AG09319 (cell line): ENCODE data around the gene BMF.

Experiments
- DNase-seq: peaks from one replicate; pipeline ENCODE4 v3.0.0-alpha.2; 2010; ENCODE audit warnings: low read depth; ENCODE audit errors: extremely low read depth
- TF ChIP-seq, protein P1 (sequence below): IDR thresholded peaks from 2 replicates; pipeline ENCODE4 v1.5.1; 2011; ENCODE audit warnings: low read depth, mild to moderate bottlenecking, inconsistent platforms, low read length, moderate library complexity

BMF gene

DNA sequence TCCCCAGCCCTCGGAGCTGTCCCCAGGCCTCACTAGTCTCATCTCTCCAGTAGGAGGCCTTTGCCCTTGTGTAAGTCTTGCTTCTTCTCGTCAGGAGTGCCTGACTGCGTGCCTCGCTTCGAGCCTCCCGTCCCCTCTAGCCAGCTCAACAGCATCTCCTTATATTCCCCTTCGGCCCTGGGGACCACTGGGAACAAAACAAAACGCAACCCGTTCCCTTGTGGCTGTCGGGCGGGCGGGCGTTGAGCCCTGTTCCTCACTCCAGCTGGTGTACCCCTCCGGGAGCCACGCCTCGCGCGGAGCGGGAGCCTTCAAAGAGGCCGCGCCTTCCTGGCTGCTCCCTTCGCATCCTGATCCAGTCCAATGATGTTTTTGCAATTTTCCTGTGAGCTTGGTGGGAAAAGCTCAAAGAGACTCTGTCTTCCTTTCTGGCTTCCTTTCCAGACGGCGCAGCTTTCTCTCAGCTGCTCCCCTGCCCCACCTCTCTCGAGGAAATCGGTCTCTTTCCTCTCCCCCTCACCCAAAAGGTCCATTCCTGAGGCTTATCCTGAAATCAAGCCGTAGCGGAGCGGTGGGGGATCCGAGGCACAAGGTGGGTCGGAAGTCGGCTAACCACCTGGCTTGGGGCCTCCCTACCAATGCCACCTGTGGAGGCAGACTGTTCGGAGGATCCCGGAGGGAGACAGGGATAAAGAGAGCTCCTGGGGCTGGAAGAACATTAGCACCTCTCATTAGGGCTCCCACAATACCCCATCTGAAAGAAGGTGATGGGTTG, 36.3 kb downstream of the BMF start:
- no peak for DNase-seq
- TF ChIP-seq, protein P1, sequence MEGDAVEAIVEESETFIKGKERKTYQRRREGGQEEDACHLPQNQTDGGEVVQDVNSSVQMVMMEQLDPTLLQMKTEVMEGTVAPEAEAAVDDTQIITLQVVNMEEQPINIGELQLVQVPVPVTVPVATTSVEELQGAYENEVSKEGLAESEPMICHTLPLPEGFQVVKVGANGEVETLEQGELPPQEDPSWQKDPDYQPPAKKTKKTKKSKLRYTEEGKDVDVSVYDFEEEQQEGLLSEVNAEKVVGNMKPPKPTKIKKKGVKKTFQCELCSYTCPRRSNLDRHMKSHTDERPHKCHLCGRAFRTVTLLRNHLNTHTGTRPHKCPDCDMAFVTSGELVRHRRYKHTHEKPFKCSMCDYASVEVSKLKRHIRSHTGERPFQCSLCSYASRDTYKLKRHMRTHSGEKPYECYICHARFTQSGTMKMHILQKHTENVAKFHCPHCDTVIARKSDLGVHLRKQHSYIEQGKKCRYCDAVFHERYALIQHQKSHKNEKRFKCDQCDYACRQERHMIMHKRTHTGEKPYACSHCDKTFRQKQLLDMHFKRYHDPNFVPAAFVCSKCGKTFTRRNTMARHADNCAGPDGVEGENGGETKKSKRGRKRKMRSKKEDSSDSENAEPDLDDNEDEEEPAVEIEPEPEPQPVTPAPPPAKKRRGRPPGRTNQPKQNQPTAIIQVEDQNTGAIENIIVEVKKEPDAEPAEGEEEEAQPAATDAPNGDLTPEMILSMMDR: peak; percentile 0; the same call in 1 of the 2 replicates

DNA sequence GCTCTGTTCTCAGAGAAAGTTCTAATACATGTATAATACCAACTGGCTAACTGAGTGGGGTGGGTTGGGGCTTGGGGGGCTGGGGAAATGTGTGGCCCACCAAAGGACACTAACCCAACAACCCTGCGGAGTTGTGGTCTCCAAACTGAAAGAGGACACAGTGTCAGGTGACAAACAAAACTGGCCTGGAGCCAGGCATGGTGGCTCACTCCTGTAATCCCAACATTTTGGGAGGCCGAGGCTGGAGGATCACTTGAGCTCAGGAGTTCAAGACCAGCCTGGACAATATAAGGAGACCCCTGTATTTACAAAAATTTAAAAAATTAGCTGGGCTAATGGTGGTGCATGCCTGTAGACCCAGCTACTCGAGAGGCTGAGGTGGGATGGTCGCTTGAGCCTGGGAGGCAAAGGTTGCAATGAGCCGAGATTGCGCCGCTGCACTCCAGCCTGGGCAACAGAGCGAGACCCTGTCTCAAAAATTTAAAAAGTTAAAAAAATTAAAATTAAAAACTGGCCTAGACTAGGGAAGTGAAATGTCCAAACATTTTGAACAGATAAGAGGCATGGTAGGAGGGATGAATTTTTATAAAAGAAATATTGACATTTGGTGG, 38.0 kb downstream of the BMF start:
- no peak for DNase-seq
- TF ChIP-seq, protein P1: no peak

DNA sequence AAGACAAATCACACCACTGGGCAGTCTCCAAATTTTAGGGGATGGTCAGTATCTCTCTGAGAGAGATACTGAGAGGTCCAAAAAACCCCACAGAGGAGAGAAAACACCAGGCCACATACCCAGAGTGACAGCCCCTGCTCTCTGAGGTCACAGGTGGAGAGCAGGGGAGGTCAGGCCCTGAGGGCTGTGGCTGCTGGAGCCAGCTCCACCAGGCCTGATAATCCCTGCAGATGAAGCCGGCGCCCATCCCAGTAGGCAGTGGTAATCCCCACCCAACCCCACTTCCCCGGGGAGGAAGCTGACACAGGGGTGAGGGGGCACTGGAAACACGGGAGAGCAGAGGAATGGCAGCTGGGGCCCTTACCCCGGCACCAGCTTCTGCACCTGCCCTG, 38.5 kb downstream of the BMF start:
- TF ChIP-seq, protein P1: no peak
- DNase-seq: no peak

DNA sequence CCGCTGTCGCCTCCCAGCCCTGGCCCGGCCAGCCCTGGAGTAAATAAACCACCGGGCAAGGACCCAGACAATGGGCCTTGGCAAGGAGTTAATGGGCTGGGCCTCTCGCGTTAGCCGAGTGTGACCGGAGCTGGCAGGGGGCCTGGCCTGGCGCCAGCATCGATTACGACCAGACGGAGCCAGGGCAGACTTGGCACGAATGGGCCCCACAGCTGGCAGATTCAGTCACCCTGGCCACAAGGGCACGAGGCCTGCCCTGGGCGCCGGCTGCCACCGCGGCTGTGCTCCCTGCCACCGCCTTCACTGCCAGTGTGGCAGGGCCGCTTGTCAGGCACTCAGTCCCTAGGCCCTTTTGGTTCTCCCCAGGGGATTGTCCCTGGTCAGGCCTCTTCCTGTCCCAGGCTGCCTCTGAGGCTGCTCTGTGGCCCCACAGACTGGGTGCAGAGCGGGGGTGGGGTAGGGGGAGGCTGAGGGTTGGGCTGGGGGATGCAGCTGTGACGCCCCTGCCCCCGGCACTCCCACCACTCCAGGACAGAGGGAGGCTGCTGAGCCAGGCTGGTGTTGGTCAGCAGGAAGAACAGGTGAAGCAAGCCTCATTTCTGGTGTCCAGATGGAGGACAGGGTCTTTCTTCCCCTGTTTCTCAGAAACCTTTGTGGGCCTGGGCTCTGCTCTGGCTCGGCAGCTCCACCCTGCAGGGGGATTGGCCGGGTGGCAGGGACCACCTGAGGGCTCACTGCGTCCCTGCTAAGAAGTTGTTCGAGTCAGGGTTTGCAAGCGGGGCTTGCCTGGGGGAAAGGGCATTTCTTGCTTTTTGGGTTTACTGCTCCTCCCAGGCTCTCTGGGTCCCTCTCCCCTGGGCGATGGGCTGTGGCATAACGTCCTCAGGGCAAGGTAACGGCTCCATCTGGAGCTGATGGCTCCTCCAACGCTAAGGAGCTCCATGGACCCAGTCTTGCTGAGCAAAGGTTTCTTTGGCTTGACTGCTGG, 39.2 kb downstream of the BMF start:
- TF ChIP-seq, protein P1: no peak
- peak; percentile 92 for DNase-seq

DNA sequence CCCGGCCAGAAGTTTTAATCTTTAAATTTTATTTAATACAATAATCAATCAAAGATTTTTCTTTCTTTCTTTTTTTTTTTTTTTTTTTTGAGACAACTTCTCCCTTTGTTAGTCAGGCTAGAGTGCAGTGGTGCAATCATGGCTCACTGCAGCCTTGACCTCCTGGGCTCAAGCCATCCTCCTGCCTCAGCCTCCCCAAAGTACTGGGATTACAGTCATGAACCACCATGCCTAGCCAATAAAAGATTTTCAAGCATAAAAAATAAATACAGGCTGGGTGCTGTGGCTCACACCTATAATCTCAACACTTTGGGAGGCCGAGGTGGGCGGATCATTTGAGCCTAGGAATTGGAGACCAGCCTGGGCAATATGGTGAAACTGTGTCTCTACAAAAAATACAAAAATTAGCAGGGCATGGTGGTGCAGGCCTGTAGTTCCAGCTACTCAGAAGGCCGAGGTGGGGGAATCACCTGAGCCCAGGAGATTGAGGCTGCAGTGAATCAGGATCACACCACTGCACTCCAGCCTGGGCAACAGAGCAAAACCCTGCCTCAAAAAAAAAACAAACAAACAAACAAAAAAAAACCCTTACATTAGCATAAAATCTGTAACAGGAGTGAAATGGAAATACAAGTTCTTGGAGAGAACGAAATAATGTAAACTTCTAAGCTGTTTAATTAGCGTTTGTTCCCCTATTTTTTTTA, 40.6 kb downstream of the BMF start:
- TF ChIP-seq, protein P1: no peak
- no peak for DNase-seq

DNA sequence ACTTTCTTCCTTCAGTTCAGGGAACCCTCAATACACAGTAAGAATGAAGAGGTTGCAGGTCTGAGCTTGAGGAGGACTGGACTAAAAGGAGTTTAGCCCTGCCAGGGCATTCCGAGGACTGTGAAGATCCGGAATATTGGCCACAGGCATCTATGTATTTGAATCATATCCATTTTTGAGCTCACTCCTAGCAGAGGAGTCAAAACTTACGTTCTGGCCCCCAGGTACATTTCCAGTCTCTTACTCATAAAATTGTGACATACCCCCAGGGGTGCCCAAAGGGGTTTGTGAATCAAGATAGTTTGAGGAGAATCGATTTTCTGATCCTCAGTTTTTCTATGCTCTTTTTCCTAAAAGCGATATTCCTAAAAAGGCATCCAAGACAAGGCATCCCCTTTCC, 42.1 kb downstream of the BMF start:
- TF ChIP-seq, protein P1: no peak
- no peak for DNase-seq
